ENCODE results near the gene CTSZ. TPM values are rescaled to one million over a fixed set of nuclear protein-coding genes. Genes with fewer than 3 reads are reported as not detected.

CTSZ gene
- total RNA-seq, 1 experiment from 2014 or later = 113 TPM

- POLR2A ChIA-PET = no interaction called here
- in situ Hi-C loops (cut with HindIII; ENCODE audit: low pct_unique_long_range_greater_than_20kb, low sequenced_read_pairs) = no loop called here
- Histone ChIP-seq H3K9me3 (ENCODE audit: control insufficient read depth, insufficient read depth, low read depth, low read length) (no peaks in the 10 kb centered on the region), H3K36me3 (ENCODE audit: control insufficient read depth, insufficient read depth, low read length) (no peaks in the 10 kb centered on the region), H3K4me1 (ENCODE audit: control insufficient read depth, insufficient read depth, low read length) (no peaks in the 10 kb centered on the region), H3K27me3 (ENCODE audit: control insufficient read depth, insufficient read depth, low read length) (no peaks in the 10 kb centered on the region), H3K27ac (ENCODE audit: low read length) (no peak overlapping the region), H3K4me3 (ENCODE audit: low read depth in 2 of 2, low read length in 2 of 2) (no peak overlapping the region)
- TF ChIP-seq SIN3A (IDR thresholded peaks at IDR 0.05; ENCODE audit: borderline replicate concordance, insufficient read depth, low read depth, low read length) (no peak), CTCF (IDR thresholded peaks at IDR 0.05) (no peak), POLR2AphosphoS5 (IDR thresholded peaks at IDR 0.05; ENCODE audit: low read depth, low read length) (no peak), REST (IDR thresholded peaks at IDR 0.05; ENCODE audit: insufficient read depth in 1 of 2, low read depth in 2 of 2, low read length in 1 of 2) (no peak), TCF7L2 (IDR thresholded peaks at IDR 0.05; ENCODE audit: low read depth, low read length) (no peak)
- no peak for DNase-seq (ENCODE audit: low read depth, low spot score)
- no TSS peak for BruUV-seq (replicated peaks)
- CTCF ChIA-PET = no interaction called here
- no peak for ATAC-seq
- intact Hi-C loops (cut with micrococcal nuclease; ENCODE audit: unreplicated experiment) = no loop called here
These were observed 9.9 kb upstream of the CTSZ start for GRCh38 chr20:59016795-59017492.

GRCh38 chr20:59015812-59016711, 9.0 kb upstream of the CTSZ start:
- intact Hi-C loops (cut with micrococcal nuclease; ENCODE audit: unreplicated experiment) = no loop called here
- BruUV-seq (replicated peaks) = no TSS peak
- ATAC-seq (no peak), DNase-seq (ENCODE audit: low read depth, low spot score) (no peak)
- Histone ChIP-seq H3K9me3 (ENCODE audit: control insufficient read depth, insufficient read depth, low read depth, low read length) (no peaks in the 10 kb centered on the region), H3K4me3 (ENCODE audit: low read depth in 2 of 2, low read length in 2 of 2) (no peak overlapping the region), H3K27ac (ENCODE audit: low read length) (no peak overlapping the region), H3K36me3 (ENCODE audit: control insufficient read depth, insufficient read depth, low read length) (no peaks in the 10 kb centered on the region), H3K27me3 (ENCODE audit: control insufficient read depth, insufficient read depth, low read length) (no peaks in the 10 kb centered on the region), H3K4me1 (ENCODE audit: control insufficient read depth, insufficient read depth, low read length) (no peaks in the 10 kb centered on the region)
- CTCF ChIA-PET = no interaction called here
- POLR2A ChIA-PET = no interaction called here
- in situ Hi-C loops (cut with HindIII; ENCODE audit: low pct_unique_long_range_greater_than_20kb, low sequenced_read_pairs) = no loop called here
- TF ChIP-seq POLR2AphosphoS5 (IDR thresholded peaks at IDR 0.05; ENCODE audit: low read depth, low read length) (no peak), TCF7L2 (IDR thresholded peaks at IDR 0.05; ENCODE audit: low read depth, low read length) (no peak)

Measured in Panc1 (cell line).